ENCODE data around the gene MCRIP1. TPM values are rescaled to one million over a fixed set of nuclear protein-coding genes. Genes with fewer than 3 reads are reported as not detected.
A peak's percentile ranks its signal among the peaks of the same experiment; 100 is the strongest.

MCRIP1 gene
- total and polyA plus RNA-seq, 2 donors (not counting 1 experiment from before 2014, with no cell fraction given) = 69.7 to 84.0 TPM

DNA sequence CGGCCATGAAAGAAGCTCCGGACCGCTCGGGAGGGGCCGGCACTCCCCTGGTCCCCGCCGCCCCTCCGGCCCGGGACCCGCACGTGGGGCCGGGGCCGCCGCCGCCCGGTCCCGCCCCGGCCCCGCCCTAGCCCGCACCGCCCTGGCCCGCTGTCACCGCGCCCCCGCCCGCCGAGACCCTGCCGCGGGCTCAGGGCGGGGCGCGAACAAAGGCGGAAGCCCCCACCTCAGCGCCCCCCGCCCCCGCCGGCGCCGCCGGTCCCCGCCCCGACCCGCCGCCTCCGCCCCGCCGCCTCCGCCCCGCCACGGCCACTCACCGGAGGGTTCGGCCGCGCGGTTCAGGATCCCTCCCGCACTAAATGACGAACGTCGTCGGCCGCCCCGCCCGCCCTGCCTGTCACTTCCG is 37.9 kb upstream of the MCRIP1 start, which contains the start of gene ARHGDIA:
TSS of gene ARHGDIA (minus strand) at position 357 of the 406 bp plus-strand sequence. CDS start 1,407 bp downstream, outside the sequence.
- ChIA-PET CTCF (interaction anchor here (1.7 to 2.0 kb wide), 2 partner anchors 10 to 38 kb away, joined by 4 to 7 read pairs; partner anchors contain the start of genes MCRIP1 and P4HB), POLR2A (interaction anchor here (1.0 to 2.5 kb wide), 2 partner anchors 10 to 38 kb away, joined by 7 to 15 read pairs; partner anchors contain the start of genes MCRIP1 and P4HB)
- no peaks in the 10 kb centered on the region for H3K9me3 Mint-ChIP-seq (ENCODE audit: insufficient read depth)
- peak within 1 kb of the TSS; percentile 89 for H3K4me3 Mint-ChIP-seq
- under 1% methylated on average over 54 of the region's 64 CpGs for WGBS (ENCODE audit: insufficient coverage)
- DNase-seq (no peak), ATAC-seq (ENCODE audit: low read depth) (peak; percentile 62)
- H3K27me3 Mint-ChIP-seq = no peaks in the 10 kb centered on the region
- Histone ChIP-seq H4K20me1 (ENCODE audit: control insufficient read depth, insufficient read depth, low read length, poor library complexity, severe bottlenecking) (peaks cover 47% of the 10 kb centered on the region), H3K9me3 (ENCODE audit: control extremely low read depth in 1 of 3, control insufficient read depth in 2 of 3, insufficient read depth in 1 of 3, low read length in 2 of 3) (no peaks in the 10 kb centered on the region), H3K4me3 (ENCODE audit: control extremely low read depth in 1 of 5, extremely low read depth in 1 of 5, insufficient read depth in 1 of 5, low read depth in 2 of 5, low read length in 4 of 5) (peak within 1 kb of the TSS; percentile 58 to 90 (median 84)), H3K36me3 (replicated peaks in 1 of 2; ENCODE audit: control extremely low read depth in 1 of 2, control insufficient read depth in 1 of 2, extremely low read depth in 1 of 2, insufficient read depth in 2 of 2, low read length in 1 of 2) (peaks cover 1 to 25% of the 10 kb centered on the region in 2 experiments), H3K4me1 (ENCODE audit: control insufficient read depth in 2 of 2, insufficient read depth in 2 of 2, low read length in 2 of 2) (peaks cover 22 to 39% of the 10 kb centered on the region in 2 donors), H3K27me3 (replicated peaks in 1 of 4; ENCODE audit: control extremely low read depth in 1 of 4, control insufficient read depth in 3 of 4, insufficient read depth in 4 of 4, low read length in 3 of 4) (no peaks in the 10 kb centered on the region), H3K9ac (ENCODE audit: low read length) (peak within 1 kb of the TSS; percentile 97), H3K27ac (ENCODE audit: low read length in 2 of 2) (peak within 1 kb of the TSS; percentile 90 to 99), H3K79me2 (ENCODE audit: control insufficient read depth, insufficient read depth, low read length) (peaks cover 50% of the 10 kb centered on the region), H2AFZ (ENCODE audit: insufficient read depth, low read depth, low read length, poor library complexity, severe bottlenecking) (peak within 1 kb of the TSS; percentile 98), H3K4me2 (replicated peaks; ENCODE audit: low read depth, low read length, poor library complexity, severe bottlenecking) (peak within 1 kb of the TSS; percentile 99)
- intact Hi-C loops (cut with micrococcal nuclease) = loop anchor here (1.0 to 2.0 kb wide), 6 partner anchors 11 to 152 kb away; partner anchors contain the start of genes ALYREF, ANAPC11, LRRC45 and MAFG
- TF ChIP-seq, protein P1, sequence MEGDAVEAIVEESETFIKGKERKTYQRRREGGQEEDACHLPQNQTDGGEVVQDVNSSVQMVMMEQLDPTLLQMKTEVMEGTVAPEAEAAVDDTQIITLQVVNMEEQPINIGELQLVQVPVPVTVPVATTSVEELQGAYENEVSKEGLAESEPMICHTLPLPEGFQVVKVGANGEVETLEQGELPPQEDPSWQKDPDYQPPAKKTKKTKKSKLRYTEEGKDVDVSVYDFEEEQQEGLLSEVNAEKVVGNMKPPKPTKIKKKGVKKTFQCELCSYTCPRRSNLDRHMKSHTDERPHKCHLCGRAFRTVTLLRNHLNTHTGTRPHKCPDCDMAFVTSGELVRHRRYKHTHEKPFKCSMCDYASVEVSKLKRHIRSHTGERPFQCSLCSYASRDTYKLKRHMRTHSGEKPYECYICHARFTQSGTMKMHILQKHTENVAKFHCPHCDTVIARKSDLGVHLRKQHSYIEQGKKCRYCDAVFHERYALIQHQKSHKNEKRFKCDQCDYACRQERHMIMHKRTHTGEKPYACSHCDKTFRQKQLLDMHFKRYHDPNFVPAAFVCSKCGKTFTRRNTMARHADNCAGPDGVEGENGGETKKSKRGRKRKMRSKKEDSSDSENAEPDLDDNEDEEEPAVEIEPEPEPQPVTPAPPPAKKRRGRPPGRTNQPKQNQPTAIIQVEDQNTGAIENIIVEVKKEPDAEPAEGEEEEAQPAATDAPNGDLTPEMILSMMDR (IDR thresholded peaks at IDR 0.05) = no peak
- TF ChIP-seq EZH2 (IDR thresholded peaks at IDR 0.05; ENCODE audit: borderline replicate concordance, insufficient read depth, low read depth, low read length, poor library complexity, severe bottlenecking) = no peak
- peak within 1 kb of the TSS; percentile 98 for H3K27ac Mint-ChIP-seq
- peaks cover 33% of the 10 kb centered on the region for H3K4me1 Mint-ChIP-seq

All from B cell (primary cell).